Uterus (tissue), 4 donors: ENCODE results near the gene RBM47. TPM values are rescaled to one million over a fixed set of nuclear protein-coding genes. Genes with fewer than 3 reads are reported as not detected.
"Not testable (repeated sequence)": the region's sequence is repeated elsewhere in the genome, so short reads cannot be mapped to it uniquely, and the experiment has no call there.

Experiments
- DNase-seq, 2 donors: peaks; one replicate each; pipeline ENCODE4 v3.0.0-alpha.2; 2019 to 2020
- H3K27ac ChIP-seq, 2 donors: fragments of 200-600 bp; sonication (generic); 1 replicate in 1 of 2; 2 replicates in 1 of 2; pipeline ENCODE4 v1.5.1; 2016 to 2018
- H3K27me3 ChIP-seq, 2 donors: fragments of 200-600 bp; sonication (generic); one replicate each; pipeline ENCODE4 v1.5.1; 2018 to 2019; ENCODE audit warnings: control low read depth in 1 of 2
- H3K36me3 ChIP-seq, 2 donors: fragments of 200-600 bp; sonication (generic); one replicate each; pipeline ENCODE4 v1.5.1; 2019; ENCODE audit warnings: control low read depth in 1 of 2
- H3K4me1 ChIP-seq, 2 donors: fragments of 200-600 bp; sonication (generic); one replicate each; pipeline ENCODE4 v1.5.1; 2018 to 2019; ENCODE audit warnings: control low read depth in 1 of 2
- H3K4me3 ChIP-seq, 2 donors: fragments of 200-600 bp; sonication (generic); 1 replicate in 1 of 2; 2 replicates in 1 of 2; pipeline ENCODE4 v1.5.1; 2018 to 2019; ENCODE audit warnings: mild to moderate bottlenecking in 1 of 2
- H3K9me3 ChIP-seq, 2 donors: fragments of 200-600 bp; sonication (generic); one replicate each; pipeline ENCODE4 v1.5.1; 2019; ENCODE audit warnings: control low read depth in 1 of 2
- CTCF ChIP-seq, 4 experiments: fragments of 200-600 bp in 2 of 4; fragments of 450-650 bp in 2 of 4; sonication (generic) in 2 of 4; IDR thresholded peaks; one replicate each; pipeline ENCODE4 v1.5.1; 2016 to 2019; ENCODE audit warnings: antibody characterized with exemption in 4 of 4, mild to moderate bottlenecking in 2 of 4, moderate library complexity in 1 of 4
- POLR2A ChIP-seq, 2 donors: fragments of 450-650 bp; IDR thresholded peaks; one replicate each; pipeline ENCODE4 v1.6.1; 2016; ENCODE audit warnings: antibody characterized with exemption in 2 of 2, mild to moderate bottlenecking in 1 of 2, moderate library complexity in 1 of 2
- intact Hi-C: fragments of 100-400 bp; cut with DNase I; formaldehyde crosslinking; loops from one replicate; pipeline ENCODE4 v1.15.1; 2023; ENCODE audit warnings: low total_unique reads
- total RNA-seq, 4 donors: library from RNA; depleted of rRNA in 3 of 4; stranded (reverse); fragments of >200 nt in 3 of 4; gene quantifications; one replicate each; pipeline versions ENCODE4 v1.1.0 to v1.2.4, GENCODE V29; 2014 to 2023
- donor health status: DM: yes; HTN: yes; CAD: no.

RBM47 gene
- total RNA-seq, 4 donors from 2014 or later, result 3.8 to 22.3 (median 6.8) TPM

DNA sequence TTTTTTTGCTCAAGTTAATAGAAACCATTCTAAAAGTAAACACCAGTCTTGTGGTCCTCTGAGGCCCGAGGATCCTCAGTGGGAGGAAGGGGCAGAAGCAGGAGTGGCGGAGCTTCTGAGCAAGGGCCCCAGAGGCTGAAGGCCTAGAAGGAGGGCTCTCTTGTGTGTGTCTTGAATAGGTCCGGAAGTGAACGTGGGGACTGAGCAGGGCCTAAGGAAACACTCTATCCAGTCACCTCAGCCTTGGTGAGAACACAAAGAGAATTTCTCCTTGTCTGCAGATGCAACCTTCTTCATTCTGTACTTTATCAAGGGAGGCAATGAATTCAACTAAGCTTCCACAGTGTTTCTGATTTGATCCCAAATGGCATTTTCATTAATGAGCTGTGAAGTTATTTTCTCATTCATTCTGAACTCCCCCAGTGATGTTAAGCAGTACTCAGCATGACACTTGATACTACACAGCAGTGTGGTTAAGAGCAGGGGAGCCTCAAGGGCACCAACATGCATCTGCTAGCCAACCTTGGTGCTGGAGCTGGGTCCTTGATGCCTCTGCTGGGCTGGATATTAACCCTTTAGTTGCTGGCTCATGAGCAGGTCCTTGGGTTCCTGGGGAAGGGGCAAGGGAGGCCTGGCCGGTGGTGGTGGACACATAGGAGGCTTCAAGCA is 64.7 kb downstream of the RBM47 start:
- intact Hi-C loops, result no loop called here
- no peak overlapping the region for H3K27ac ChIP-seq
- H3K4me1 ChIP-seq, result no peaks in the 10 kb centered on the region
- no peaks in the 10 kb centered on the region for H3K9me3 ChIP-seq
- no peak overlapping the region for H3K4me3 ChIP-seq
- no peaks in the 10 kb centered on the region for H3K36me3 ChIP-seq
- TF ChIP-seq POLR2A (IDR thresholded peaks at IDR 0.05), result no peak
- TF ChIP-seq CTCF (IDR thresholded peaks at IDR 0.05), result no peak
- no peak for DNase-seq
- H3K27me3 ChIP-seq, result no peaks in the 10 kb centered on the region

DNA sequence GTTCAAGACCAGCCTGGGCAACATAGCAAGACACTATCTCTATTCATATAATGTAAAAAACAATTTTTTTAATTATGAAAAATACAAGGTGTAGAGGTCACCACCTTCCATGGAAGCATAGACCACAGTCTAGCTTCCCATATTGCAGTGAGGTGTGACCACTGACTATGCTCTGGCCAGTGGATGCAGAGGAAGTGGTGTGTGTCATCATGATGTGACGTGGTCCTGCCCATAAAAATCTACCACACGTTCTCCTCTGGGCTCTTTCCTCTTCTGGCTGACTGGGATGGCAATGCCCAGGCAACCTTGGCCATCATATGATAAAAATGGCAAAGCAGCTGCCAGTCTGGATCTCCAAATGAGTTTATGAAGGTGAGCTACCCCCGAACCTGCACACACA is 65.7 kb downstream of the RBM47 start:
- Histone ChIP-seq H3K27me3 (no peaks in the 10 kb centered on the region), H3K9me3 (no peaks in the 10 kb centered on the region), H3K27ac (no peak overlapping the region), H3K36me3 (no peaks in the 10 kb centered on the region), H3K4me1 (no peaks in the 10 kb centered on the region), H3K4me3 (no peak overlapping the region)
- intact Hi-C loops, result no loop called here
- DNase-seq, result no peak
- no peak for TF ChIP-seq POLR2A (IDR thresholded peaks at IDR 0.05)
- no peak for TF ChIP-seq CTCF (IDR thresholded peaks at IDR 0.05)

DNA sequence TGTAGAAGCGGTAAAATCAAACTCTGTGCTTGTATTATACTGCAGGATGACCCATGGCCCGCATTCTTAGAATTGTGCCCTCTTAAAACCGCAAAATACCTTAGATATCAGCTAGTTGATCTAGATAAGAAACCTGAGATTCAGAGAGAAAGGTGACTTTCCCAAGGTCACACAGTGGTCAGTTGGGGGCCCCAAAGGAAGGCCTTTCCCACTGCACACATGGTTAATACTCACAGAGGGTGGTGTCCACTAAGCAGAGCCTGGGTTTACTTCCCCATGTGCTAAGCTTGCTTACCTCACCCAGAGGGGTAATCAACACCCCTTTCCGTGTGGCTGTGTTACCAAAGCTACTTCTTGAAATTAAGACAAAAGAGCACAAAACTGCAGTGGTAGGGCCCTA is 66.3 kb downstream of the RBM47 start:
- no peak overlapping the region for H3K4me3 ChIP-seq
- H3K36me3 ChIP-seq, result no peaks in the 10 kb centered on the region
- H3K4me1 ChIP-seq, result no peaks in the 10 kb centered on the region
- H3K27me3 ChIP-seq, result no peaks in the 10 kb centered on the region
- H3K9me3 ChIP-seq, result no peaks in the 10 kb centered on the region
- no peak for DNase-seq
- no peak overlapping the region for H3K27ac ChIP-seq
- TF ChIP-seq CTCF (IDR thresholded peaks at IDR 0.05) (no peak), POLR2A (IDR thresholded peaks at IDR 0.05) (no peak)
- intact Hi-C loops, result no loop called here

DNA sequence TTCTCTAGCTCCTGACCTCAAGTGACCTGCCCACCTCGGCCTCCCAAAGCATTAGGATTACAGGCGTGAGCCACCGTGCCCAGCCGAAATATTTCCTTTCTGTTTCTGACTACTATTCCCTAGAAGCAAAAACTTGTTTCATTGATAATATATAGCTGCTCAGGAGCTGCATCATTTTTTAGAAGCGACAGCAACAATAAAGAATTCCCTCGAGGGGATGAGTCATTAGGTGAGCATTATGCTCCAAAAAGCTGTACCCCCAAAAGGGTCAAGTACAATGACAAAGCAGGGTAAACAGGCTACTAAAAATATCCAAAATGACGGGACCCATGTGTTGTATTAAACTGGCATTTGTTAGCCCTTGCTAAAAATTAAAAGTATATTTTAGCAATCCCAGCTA is 67.0 kb downstream of the RBM47 start:
- H3K27ac ChIP-seq, result no peak overlapping the region
- TF ChIP-seq POLR2A (IDR thresholded peaks at IDR 0.05) (no peak), CTCF (IDR thresholded peaks at IDR 0.05) (no peak)
- no peak for DNase-seq
- H3K27me3 ChIP-seq, result no peaks in the 10 kb centered on the region
- no peak overlapping the region for H3K4me3 ChIP-seq
- H3K4me1 ChIP-seq, result no peaks in the 10 kb centered on the region
- no peaks in the 10 kb centered on the region for H3K9me3 ChIP-seq
- H3K36me3 ChIP-seq, result no peaks in the 10 kb centered on the region
- intact Hi-C loops, result no loop called here

DNA sequence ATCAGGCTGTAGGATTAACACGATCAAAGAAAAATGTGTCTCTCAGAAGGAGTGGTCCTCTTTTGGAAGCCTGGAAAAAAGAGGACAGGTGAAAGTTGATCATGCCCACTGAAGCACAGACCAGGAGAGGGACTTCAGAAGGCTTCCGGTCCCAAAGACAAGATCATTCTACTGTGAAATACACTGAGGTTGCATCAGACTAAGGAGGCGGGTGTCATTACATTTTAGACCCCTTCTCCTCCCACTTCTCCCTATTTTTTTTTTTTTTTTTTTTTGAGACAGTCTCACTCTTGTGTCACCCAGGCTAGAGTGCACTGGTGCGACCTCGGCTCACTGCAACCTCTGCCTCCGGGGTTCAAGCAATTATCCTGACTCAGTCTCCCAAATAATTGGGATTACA is 67.5 kb downstream of the RBM47 start:
- no peaks in the 10 kb centered on the region for H3K36me3 ChIP-seq
- no peak overlapping the region for H3K27ac ChIP-seq
- DNase-seq, result no peak
- intact Hi-C loops, result no loop called here
- H3K4me1 ChIP-seq, result no peaks in the 10 kb centered on the region
- no peaks in the 10 kb centered on the region for H3K27me3 ChIP-seq
- no peak overlapping the region for H3K4me3 ChIP-seq
- no peaks in the 10 kb centered on the region for H3K9me3 ChIP-seq
- TF ChIP-seq CTCF (IDR thresholded peaks at IDR 0.05) (no peak), POLR2A (IDR thresholded peaks at IDR 0.05) (no peak)

DNA sequence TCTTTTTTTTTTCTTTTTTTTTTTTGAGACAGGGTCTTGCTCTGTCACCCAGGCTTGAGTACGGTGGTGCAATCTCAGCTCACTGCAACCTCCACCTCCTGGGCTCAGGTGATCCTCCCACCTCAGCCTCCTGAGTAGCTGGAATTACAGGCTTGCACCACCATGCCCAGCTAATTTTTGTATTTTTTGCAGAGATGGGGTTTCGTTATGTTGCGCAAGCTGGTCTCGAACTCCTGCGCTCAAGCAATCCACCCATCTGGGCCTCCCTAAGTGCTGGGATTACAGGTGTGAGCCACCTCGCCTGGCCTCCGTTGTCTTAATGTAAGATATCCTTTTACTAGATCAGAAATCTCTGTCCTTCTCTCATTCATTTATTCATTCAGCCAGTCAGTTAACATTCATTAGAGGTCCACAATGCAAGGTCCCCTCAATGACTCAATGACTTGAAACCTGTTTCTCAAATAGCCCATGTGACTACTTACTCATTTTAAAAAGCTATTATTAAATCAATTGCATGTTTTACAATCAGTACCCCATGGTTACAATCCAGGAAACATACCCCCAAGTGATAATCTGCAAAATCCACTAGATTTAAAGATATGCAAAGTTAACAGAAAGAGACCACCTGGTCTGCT is 68.0 kb downstream of the RBM47 start:
- H3K4me3 ChIP-seq, intact Hi-C loops, DNase-seq, H3K4me1 ChIP-seq, H3K9me3 ChIP-seq, H3K27ac ChIP-seq, H3K36me3 ChIP-seq, H3K27me3 ChIP-seq: not testable (repeated sequence)
